H9 (cell line): Measurements from ENCODE around the gene CD80. TPM values are rescaled to one million over a fixed set of nuclear protein-coding genes. Genes with fewer than 3 reads are reported as not detected.

Experiments
- DNase-seq: peaks from one replicate; pipeline ENCODE4 v3.0.0-alpha.2; 2017
- H2AFZ ChIP-seq: one replicate; pipeline ENCODE4 v1.6.1; 2013; ENCODE audit warnings: mild to moderate bottlenecking, low read length, control low read depth, moderate library complexity
- H2AK5ac ChIP-seq: 2 replicates; pipeline ENCODE4 v1.6.1; 2013; ENCODE audit warnings: low read length, control low read depth, mixed read lengths; ENCODE audit not compliant: insufficient read length
- H2BK120ac ChIP-seq: one replicate; pipeline ENCODE4 v1.6.1; 2013; ENCODE audit warnings: low read depth, mild to moderate bottlenecking, low read length, control low read depth, inconsistent platforms; ENCODE audit not compliant: poor library complexity, severe bottlenecking
- H2BK12ac ChIP-seq: 2 replicates; pipeline ENCODE4 v1.6.1; 2013; ENCODE audit warnings: low read length, control low read depth, mixed read lengths, low read depth; ENCODE audit not compliant: insufficient read length
- H2BK15ac ChIP-seq: 2 replicates; pipeline ENCODE4 v1.6.1; 2013; ENCODE audit warnings: low read depth, low read length, control low read depth
- H2BK20ac ChIP-seq: one replicate; pipeline ENCODE4 v1.6.1; 2013; ENCODE audit warnings: low read depth, mild to moderate bottlenecking, low read length, control low read depth, inconsistent platforms; ENCODE audit not compliant: poor library complexity, severe bottlenecking
- H2BK5ac ChIP-seq: 2 replicates; pipeline ENCODE4 v1.6.1; 2013; ENCODE audit warnings: low read length, control low read depth, mixed read lengths; ENCODE audit not compliant: insufficient read length
- H3K14ac ChIP-seq: 2 replicates; pipeline ENCODE4 v1.6.1; 2013; ENCODE audit warnings: low read length, control low read depth; ENCODE audit not compliant: insufficient read depth
- H3K18ac ChIP-seq: 2 replicates; pipeline ENCODE4 v1.6.1; 2013; ENCODE audit warnings: low read depth, mild to moderate bottlenecking, mixed read lengths, low read length, control low read depth; ENCODE audit not compliant: insufficient read length
- H3K23ac ChIP-seq: 2 replicates; pipeline ENCODE4 v1.6.1; 2013; ENCODE audit warnings: low read length, control low read depth, mixed read lengths, low read depth; ENCODE audit not compliant: insufficient read length
- H3K23me2 ChIP-seq: 2 replicates; pipeline ENCODE4 v1.6.1; 2013; ENCODE audit warnings: low read depth, mild to moderate bottlenecking, mixed read lengths, low read length, control low read depth; ENCODE audit not compliant: insufficient read length, poor library complexity, severe bottlenecking
- H3K27ac ChIP-seq: 2 replicates; pipeline ENCODE4 v1.5.1; 2013; ENCODE audit warnings: low read length, control low read depth, mixed read lengths, low read depth; ENCODE audit not compliant: insufficient read length
- H3K27me3 ChIP-seq: 2 replicates; pipeline ENCODE4 v1.6.1; 2013; ENCODE audit warnings: low read length, control low read depth, inconsistent platforms; ENCODE audit not compliant: insufficient read depth
- H3K4ac ChIP-seq: 2 replicates; pipeline ENCODE4 v1.6.1; 2013; ENCODE audit warnings: low read depth, mild to moderate bottlenecking, control low read depth, inconsistent platforms, low read length, moderate library complexity
- H3K4me1 ChIP-seq: 2 replicates; pipeline ENCODE4 v1.6.1; 2013; ENCODE audit warnings: low read length, control low read depth, inconsistent platforms; ENCODE audit not compliant: insufficient read depth
- H3K4me2 ChIP-seq: 2 replicates; pipeline ENCODE4 v1.6.1; 2013; ENCODE audit warnings: low read length, control low read depth, mixed read lengths; ENCODE audit not compliant: insufficient read length, insufficient read depth
- H3K56ac ChIP-seq: 2 replicates; pipeline ENCODE4 v1.6.1; 2013; ENCODE audit warnings: low read depth, mild to moderate bottlenecking, mixed read lengths, low read length, control low read depth; ENCODE audit not compliant: insufficient read length
- H3K79me1 ChIP-seq: 2 replicates; pipeline ENCODE4 v1.6.1; 2013; ENCODE audit warnings: low read depth, mild to moderate bottlenecking, moderate library complexity, low read length, control low read depth, inconsistent platforms; ENCODE audit not compliant: insufficient read depth, poor library complexity, severe bottlenecking
- H3K79me2 ChIP-seq: 2 replicates; pipeline ENCODE4 v1.6.1; 2013; ENCODE audit warnings: low read length, control low read depth, inconsistent platforms; ENCODE audit not compliant: insufficient read depth
- H3K9ac ChIP-seq: 2 replicates; pipeline ENCODE4 v1.6.1; 2013; ENCODE audit warnings: low read length, control low read depth, mixed read lengths; ENCODE audit not compliant: insufficient read length; ENCODE audit errors: extremely low read depth
- H3K9me3 ChIP-seq: one replicate; pipeline ENCODE4 v1.6.1; 2013; ENCODE audit warnings: low read depth, low read length, inconsistent platforms; ENCODE audit not compliant: control insufficient read depth
- H3T11ph ChIP-seq: one replicate; pipeline ENCODE4 v1.6.1; 2013; ENCODE audit warnings: mild to moderate bottlenecking, low read length, control low read depth, inconsistent platforms
- H4K20me1 ChIP-seq: one replicate; pipeline ENCODE4 v1.6.1; 2013; ENCODE audit not compliant: control insufficient read depth, insufficient read length, insufficient read depth
- H4K5ac ChIP-seq: 2 replicates; pipeline ENCODE4 v1.6.1; 2013; ENCODE audit warnings: low read depth, mild to moderate bottlenecking, mixed read lengths, low read length, control low read depth; ENCODE audit not compliant: insufficient read length
- H4K8ac ChIP-seq: replicated peaks from 2 replicates; pipeline ENCODE4 v1.6.1; 2013; ENCODE audit warnings: low read length, control low read depth, mixed read lengths, low read depth; ENCODE audit not compliant: insufficient read length
- H4K91ac ChIP-seq: 2 replicates; pipeline ENCODE4 v1.6.1; 2013; ENCODE audit warnings: low read depth, mild to moderate bottlenecking, moderate library complexity, mixed read lengths, low read length, control low read depth; ENCODE audit not compliant: insufficient read length
- H3K27ac Mint-ChIP-seq, 3 experiments: 2 replicates in 2 of 3; 3 replicates in 1 of 3; pipeline ENCODE4 v1.8.0; 2020 to 2021; ENCODE audit warnings: mixed read lengths in 3 of 3, mild to moderate bottlenecking in 1 of 3, moderate library complexity in 1 of 3
- H3K27me3 Mint-ChIP-seq: 2 replicates; pipeline ENCODE4 v1.8.0; 2021; ENCODE audit warnings: low read depth, mild to moderate bottlenecking, moderate library complexity, mixed read lengths
- H3K36me3 Mint-ChIP-seq, 3 experiments: 2 replicates in 2 of 3; 3 replicates in 1 of 3; pipeline ENCODE4 v1.8.0; 2020 to 2021; ENCODE audit warnings: low read depth in 3 of 3, mixed read lengths in 3 of 3; ENCODE audit not compliant: insufficient read depth in 1 of 3
- H3K4me1 Mint-ChIP-seq, 2 experiments: 2 replicates each; pipeline ENCODE4 v1.8.0; 2020; ENCODE audit warnings: mixed read lengths in 2 of 2
- H3K4me3 Mint-ChIP-seq, 2 experiments: 2 replicates in 1 of 2; 3 replicates in 1 of 2; pipeline ENCODE4 v1.8.0; 2020 to 2021; ENCODE audit warnings: mild to moderate bottlenecking in 2 of 2, mixed read lengths in 2 of 2, moderate library complexity in 1 of 2
- H3K9me3 Mint-ChIP-seq, 2 experiments: 2 replicates in 1 of 2; 3 replicates in 1 of 2; pipeline ENCODE4 v1.8.0; 2020; ENCODE audit warnings: mild to moderate bottlenecking in 2 of 2, mixed read lengths in 2 of 2, moderate library complexity in 1 of 2
- WGBS: extraction: QIAGEN DNeasy Blood & Tissue Kit; methylation state at CpG from one replicate; pipeline ENCODE4 v1.1.7; 2013; ENCODE audit warnings: missing lambda C conversion rate, low lambda C conversion rate, mixed read lengths; ENCODE audit not compliant: insufficient read length; ENCODE audit errors: extremely low coverage; 5-methylcytosine and 5-hydroxymethylcytosine counted together
- total RNA-seq: library from RNA; stranded (reverse); gene quantifications from 2 replicates; pipeline ENCODE4 v1.2.1, GENCODE V29; 2021
- TF ChIP-seq, protein P1 (sequence below): fragments of 200-600 bp; sonication (generic); conservative IDR thresholded peaks from 3 replicates; pipeline ENCODE4 v1.8.0; 2021; ENCODE audit warnings: antibody characterized with exemption, mild to moderate bottlenecking

CD80 gene
- total RNA-seq, 1 experiment from 2014 or later, result not detected

DNA sequence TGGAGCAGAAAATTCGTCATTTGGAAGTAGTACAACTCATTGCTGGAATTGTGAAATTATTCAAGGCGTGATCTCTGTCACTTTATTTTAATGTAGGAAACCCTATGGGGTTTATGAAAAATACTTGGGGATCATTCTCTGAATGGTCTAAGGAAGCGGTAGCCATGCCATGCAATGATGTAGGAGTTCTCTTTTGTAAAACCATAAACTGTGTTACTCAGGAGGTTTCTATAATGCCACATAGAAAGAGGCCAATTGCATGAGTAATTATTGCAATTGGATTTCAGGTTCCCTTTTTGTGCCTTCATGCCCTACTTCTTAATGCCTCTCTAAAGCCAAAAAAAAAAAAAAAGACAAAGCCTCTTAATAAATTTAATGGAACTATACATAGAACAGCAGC, 66.6 kb downstream of the CD80 start:
- Histone ChIP-seq H2AK5ac (no peak overlapping the region), H4K5ac (no peak overlapping the region), H3K9ac (no peak overlapping the region), H3K9me3 (no peaks in the 10 kb centered on the region), H3K14ac (no peak overlapping the region), H3K4me1 (no peaks in the 10 kb centered on the region), H3K27ac (no peak overlapping the region), H4K20me1 (no peaks in the 10 kb centered on the region), H2BK15ac (no peak overlapping the region), H3K4me2 (no peak overlapping the region), H3K23me2 (no peaks in the 10 kb centered on the region), H3K79me1 (no peaks in the 10 kb centered on the region), H3T11ph (no peak overlapping the region), H3K23ac (no peak overlapping the region), H3K4ac (no peak overlapping the region), H2BK20ac (no peak overlapping the region), H3K56ac (no peak overlapping the region), H2BK5ac (no peak overlapping the region), H4K8ac (no peak overlapping the region), H2BK12ac (no peak overlapping the region), H3K79me2 (no peaks in the 10 kb centered on the region), H2BK120ac (no peak overlapping the region), H4K91ac (no peak overlapping the region), H2AFZ (no peak overlapping the region), H3K27me3 (no peaks in the 10 kb centered on the region), H3K18ac (no peak overlapping the region)
- Mint-ChIP-seq H3K9me3 (no peaks in the 10 kb centered on the region), H3K27me3 (no peaks in the 10 kb centered on the region), H3K36me3 (peaks cover 0 to 12% (median 10%) of the 10 kb centered on the region in 3 experiments; a peak in 5 of 7 replicates), H3K27ac (no peak overlapping the region), H3K4me3 (no peak overlapping the region), H3K4me1 (peaks cover 6 to 8% of the 10 kb centered on the region in 2 experiments)
- TF ChIP-seq, protein P1, sequence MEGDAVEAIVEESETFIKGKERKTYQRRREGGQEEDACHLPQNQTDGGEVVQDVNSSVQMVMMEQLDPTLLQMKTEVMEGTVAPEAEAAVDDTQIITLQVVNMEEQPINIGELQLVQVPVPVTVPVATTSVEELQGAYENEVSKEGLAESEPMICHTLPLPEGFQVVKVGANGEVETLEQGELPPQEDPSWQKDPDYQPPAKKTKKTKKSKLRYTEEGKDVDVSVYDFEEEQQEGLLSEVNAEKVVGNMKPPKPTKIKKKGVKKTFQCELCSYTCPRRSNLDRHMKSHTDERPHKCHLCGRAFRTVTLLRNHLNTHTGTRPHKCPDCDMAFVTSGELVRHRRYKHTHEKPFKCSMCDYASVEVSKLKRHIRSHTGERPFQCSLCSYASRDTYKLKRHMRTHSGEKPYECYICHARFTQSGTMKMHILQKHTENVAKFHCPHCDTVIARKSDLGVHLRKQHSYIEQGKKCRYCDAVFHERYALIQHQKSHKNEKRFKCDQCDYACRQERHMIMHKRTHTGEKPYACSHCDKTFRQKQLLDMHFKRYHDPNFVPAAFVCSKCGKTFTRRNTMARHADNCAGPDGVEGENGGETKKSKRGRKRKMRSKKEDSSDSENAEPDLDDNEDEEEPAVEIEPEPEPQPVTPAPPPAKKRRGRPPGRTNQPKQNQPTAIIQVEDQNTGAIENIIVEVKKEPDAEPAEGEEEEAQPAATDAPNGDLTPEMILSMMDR, result no peak
- no peak for DNase-seq
- WGBS, result no CpG with 5 or more reads among the region's 3 CpGs
